ENCODE data around the gene ZSCAN12. TPM values are rescaled to one million over a fixed set of nuclear protein-coding genes. Genes with fewer than 3 reads are reported as not detected.
A peak's percentile ranks its signal among the peaks of the same experiment; 100 is the strongest.
"Not testable (repeated sequence)": the region's sequence is repeated elsewhere in the genome, so short reads cannot be mapped to it uniquely, and the experiment has no call there.

ZSCAN12 gene
- total RNA-seq, 1 experiment from 2014 or later, result 1.6 TPM

- H3K27me3 ChIP-seq (replicated peaks; ENCODE audit: control insufficient read depth, insufficient read depth, low read length), result no peaks in the 10 kb centered on the region
- ChIA-PET CTCF (no interaction called here), POLR2A (no interaction called here)
- H3K36me3 Mint-ChIP-seq (ENCODE audit: insufficient read depth, unreplicated experiment), result no peaks in the 10 kb centered on the region
- H3K27me3 Mint-ChIP-seq (ENCODE audit: insufficient read depth, unreplicated experiment), result no peaks in the 10 kb centered on the region
- no peak for DNase-seq
- no peaks in the 10 kb centered on the region for H3K4me1 ChIP-seq
- TF ChIP-seq, protein P1, sequence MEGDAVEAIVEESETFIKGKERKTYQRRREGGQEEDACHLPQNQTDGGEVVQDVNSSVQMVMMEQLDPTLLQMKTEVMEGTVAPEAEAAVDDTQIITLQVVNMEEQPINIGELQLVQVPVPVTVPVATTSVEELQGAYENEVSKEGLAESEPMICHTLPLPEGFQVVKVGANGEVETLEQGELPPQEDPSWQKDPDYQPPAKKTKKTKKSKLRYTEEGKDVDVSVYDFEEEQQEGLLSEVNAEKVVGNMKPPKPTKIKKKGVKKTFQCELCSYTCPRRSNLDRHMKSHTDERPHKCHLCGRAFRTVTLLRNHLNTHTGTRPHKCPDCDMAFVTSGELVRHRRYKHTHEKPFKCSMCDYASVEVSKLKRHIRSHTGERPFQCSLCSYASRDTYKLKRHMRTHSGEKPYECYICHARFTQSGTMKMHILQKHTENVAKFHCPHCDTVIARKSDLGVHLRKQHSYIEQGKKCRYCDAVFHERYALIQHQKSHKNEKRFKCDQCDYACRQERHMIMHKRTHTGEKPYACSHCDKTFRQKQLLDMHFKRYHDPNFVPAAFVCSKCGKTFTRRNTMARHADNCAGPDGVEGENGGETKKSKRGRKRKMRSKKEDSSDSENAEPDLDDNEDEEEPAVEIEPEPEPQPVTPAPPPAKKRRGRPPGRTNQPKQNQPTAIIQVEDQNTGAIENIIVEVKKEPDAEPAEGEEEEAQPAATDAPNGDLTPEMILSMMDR (IDR thresholded peaks at IDR 0.05; ENCODE audit: insufficient read depth in 1 of 2, low read depth in 1 of 2, low read length in 1 of 2, severe bottlenecking in 1 of 2, unreplicated experiment in 1 of 2), result no peak
- intact Hi-C loops (cut with micrococcal nuclease; ENCODE audit: unreplicated experiment), result no loop called here
- no peaks in the 10 kb centered on the region for H3K9me3 ChIP-seq
- BruUV-seq (replicated peaks), result no TSS peak
- H3K4me1 Mint-ChIP-seq (ENCODE audit: low read depth, unreplicated experiment), result no peaks in the 10 kb centered on the region
- H3K27ac Mint-ChIP-seq (ENCODE audit: unreplicated experiment), result no peak overlapping the region
- H3K4me3 ChIP-seq (ENCODE audit: low read depth, low read length), result no peak overlapping the region
- no peaks in the 10 kb centered on the region for H3K9me3 Mint-ChIP-seq (ENCODE audit: unreplicated experiment)
- no peak overlapping the region for H3K4me3 Mint-ChIP-seq (ENCODE audit: unreplicated experiment)
- H3K36me3 ChIP-seq (ENCODE audit: control insufficient read depth, insufficient read depth, low read length), result no peaks in the 10 kb centered on the region
Measured at GRCh38 chr6:28369463-28369862, 30.1 kb downstream of the ZSCAN12 start.

- Histone ChIP-seq H3K9me3 (no peaks in the 10 kb centered on the region), H3K36me3 (ENCODE audit: control insufficient read depth, insufficient read depth, low read length) (no peaks in the 10 kb centered on the region), H3K27me3 (replicated peaks; ENCODE audit: control insufficient read depth, insufficient read depth, low read length) (no peaks in the 10 kb centered on the region), H3K4me3 (ENCODE audit: low read depth, low read length) (no peak overlapping the region), H3K4me1 (no peaks in the 10 kb centered on the region)
- Mint-ChIP-seq H3K27me3 (ENCODE audit: insufficient read depth, unreplicated experiment) (no peaks in the 10 kb centered on the region), H3K27ac (ENCODE audit: unreplicated experiment) (no peak overlapping the region), H3K4me1 (ENCODE audit: low read depth, unreplicated experiment) (no peaks in the 10 kb centered on the region), H3K4me3 (ENCODE audit: unreplicated experiment) (no peak overlapping the region), H3K9me3 (ENCODE audit: unreplicated experiment) (no peaks in the 10 kb centered on the region), H3K36me3 (ENCODE audit: insufficient read depth, unreplicated experiment) (no peaks in the 10 kb centered on the region)
- POLR2A ChIA-PET, result no interaction called here
- CTCF ChIA-PET, result no interaction called here
- no TSS peak for BruUV-seq (replicated peaks)
- intact Hi-C loops (cut with micrococcal nuclease; ENCODE audit: unreplicated experiment), result no loop called here
- TF ChIP-seq, protein P1 (IDR thresholded peaks at IDR 0.05; ENCODE audit: insufficient read depth in 1 of 2, low read depth in 1 of 2, low read length in 1 of 2, severe bottlenecking in 1 of 2, unreplicated experiment in 1 of 2), result no peak
- no peak for DNase-seq
Measured at GRCh38 chr6:28368522-28368921, 31.0 kb downstream of the ZSCAN12 start.

DNA sequence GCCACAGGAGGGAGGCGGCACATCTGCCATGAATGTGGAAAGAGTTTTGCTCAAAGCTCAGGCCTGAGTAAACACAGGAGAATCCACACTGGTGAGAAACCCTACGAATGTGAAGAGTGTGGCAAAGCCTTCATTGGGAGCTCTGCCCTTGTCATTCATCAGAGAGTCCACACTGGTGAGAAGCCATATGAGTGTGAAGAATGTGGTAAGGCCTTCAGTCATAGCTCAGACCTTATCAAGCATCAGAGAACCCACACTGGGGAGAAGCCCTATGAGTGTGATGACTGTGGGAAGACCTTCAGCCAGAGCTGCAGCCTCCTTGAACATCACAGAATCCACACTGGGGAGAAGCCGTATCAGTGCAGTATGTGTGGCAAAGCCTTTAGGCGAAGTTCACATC, 34.0 kb downstream of the ZSCAN12 start:
- H3K36me3 ChIP-seq (ENCODE audit: control insufficient read depth, insufficient read depth, low read length); H3K36me3 Mint-ChIP-seq (ENCODE audit: insufficient read depth, unreplicated experiment); intact Hi-C loops (cut with micrococcal nuclease; ENCODE audit: unreplicated experiment); H3K27me3 Mint-ChIP-seq (ENCODE audit: insufficient read depth, unreplicated experiment); H3K27me3 ChIP-seq (replicated peaks; ENCODE audit: control insufficient read depth, insufficient read depth, low read length); H3K27ac Mint-ChIP-seq (ENCODE audit: unreplicated experiment); H3K9me3 ChIP-seq; POLR2A ChIA-PET; H3K4me1 Mint-ChIP-seq (ENCODE audit: low read depth, unreplicated experiment); DNase-seq; H3K4me3 ChIP-seq (ENCODE audit: low read depth, low read length); CTCF ChIA-PET; H3K9me3 Mint-ChIP-seq (ENCODE audit: unreplicated experiment); H3K4me3 Mint-ChIP-seq (ENCODE audit: unreplicated experiment); H3K4me1 ChIP-seq: not testable (repeated sequence)
- BruUV-seq (replicated peaks), result TSS peak; percentile 9

- no peaks in the 10 kb centered on the region for H3K4me1 Mint-ChIP-seq (ENCODE audit: low read depth, unreplicated experiment)
- Histone ChIP-seq H3K4me3 (ENCODE audit: low read depth, low read length) (no peak overlapping the region), H3K27me3 (replicated peaks; ENCODE audit: control insufficient read depth, insufficient read depth, low read length) (no peaks in the 10 kb centered on the region), H3K9me3 (no peaks in the 10 kb centered on the region), H3K4me1 (0 out of 2 replicates have a peak, but pooled peaks cover 6% of the 10 kb centered on the region), H3K36me3 (ENCODE audit: control insufficient read depth, insufficient read depth, low read length) (no peaks in the 10 kb centered on the region)
- no peak overlapping the region for H3K4me3 Mint-ChIP-seq (ENCODE audit: unreplicated experiment)
- intact Hi-C loops (cut with micrococcal nuclease; ENCODE audit: unreplicated experiment), result no loop called here
- BruUV-seq (replicated peaks), result no TSS peak
- no peaks in the 10 kb centered on the region for H3K9me3 Mint-ChIP-seq (ENCODE audit: unreplicated experiment)
- TF ChIP-seq, protein P1 (IDR thresholded peaks at IDR 0.05; ENCODE audit: insufficient read depth in 1 of 2, low read depth in 1 of 2, low read length in 1 of 2, severe bottlenecking in 1 of 2, unreplicated experiment in 1 of 2), result no peak
- no peak for DNase-seq
- H3K27ac Mint-ChIP-seq (ENCODE audit: unreplicated experiment), result no peak overlapping the region
- no peaks in the 10 kb centered on the region for H3K27me3 Mint-ChIP-seq (ENCODE audit: insufficient read depth, unreplicated experiment)
- H3K36me3 Mint-ChIP-seq (ENCODE audit: insufficient read depth, unreplicated experiment), result no peaks in the 10 kb centered on the region
- CTCF ChIA-PET, result no interaction called here
- POLR2A ChIA-PET, result no interaction called here
Measured at GRCh38 chr6:28360961-28361360, 38.6 kb downstream of the ZSCAN12 start.

DNA sequence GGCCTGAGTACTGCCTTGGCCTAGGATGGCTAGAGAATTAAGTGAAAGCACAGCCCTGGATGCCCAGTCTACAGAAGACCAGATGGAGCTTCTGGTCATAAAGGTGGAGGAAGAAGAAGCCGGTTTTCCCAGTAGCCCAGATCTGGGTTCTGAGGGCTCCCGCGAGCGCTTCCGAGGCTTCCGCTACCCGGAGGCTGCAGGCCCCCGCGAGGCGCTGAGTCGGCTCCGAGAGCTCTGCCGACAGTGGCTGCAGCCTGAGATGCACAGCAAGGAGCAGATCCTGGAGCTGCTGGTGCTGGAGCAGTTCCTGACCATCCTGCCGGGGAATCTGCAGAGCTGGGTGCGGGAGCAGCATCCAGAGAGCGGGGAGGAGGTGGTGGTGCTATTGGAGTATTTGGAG, 40.0 kb downstream of the ZSCAN12 start:
- not testable (repeated sequence) for H3K27ac Mint-ChIP-seq (ENCODE audit: unreplicated experiment)

More for the DNA sequence above, 40.0 kb downstream of the ZSCAN12 start:
- H3K27me3 Mint-ChIP-seq (ENCODE audit: insufficient read depth, unreplicated experiment); H3K9me3 Mint-ChIP-seq (ENCODE audit: unreplicated experiment); intact Hi-C loops (cut with micrococcal nuclease; ENCODE audit: unreplicated experiment); H3K27me3 ChIP-seq (replicated peaks; ENCODE audit: control insufficient read depth, insufficient read depth, low read length); DNase-seq; H3K4me3 ChIP-seq (ENCODE audit: low read depth, low read length); H3K4me1 Mint-ChIP-seq (ENCODE audit: low read depth, unreplicated experiment); BruUV-seq (replicated peaks); H3K9me3 ChIP-seq; CTCF ChIA-PET; POLR2A ChIA-PET; H3K36me3 Mint-ChIP-seq (ENCODE audit: insufficient read depth, unreplicated experiment); H3K36me3 ChIP-seq (ENCODE audit: control insufficient read depth, insufficient read depth, low read length); H3K4me3 Mint-ChIP-seq (ENCODE audit: unreplicated experiment): not testable (repeated sequence)
- H3K4me1 ChIP-seq, result 0 out of 2 replicates have a peak, but pooled peaks cover 14% of the 10 kb centered on the region

Measured in Caco-2 (cell line).